ENCODE measurements around the gene LYPD6B. TPM values are rescaled to one million over a fixed set of nuclear protein-coding genes. Genes with fewer than 3 reads are reported as not detected.

LYPD6B gene
- total and polyA plus RNA-seq, 2 experiments from 2014 or later: 1.7 to 3.6 TPM

DNA sequence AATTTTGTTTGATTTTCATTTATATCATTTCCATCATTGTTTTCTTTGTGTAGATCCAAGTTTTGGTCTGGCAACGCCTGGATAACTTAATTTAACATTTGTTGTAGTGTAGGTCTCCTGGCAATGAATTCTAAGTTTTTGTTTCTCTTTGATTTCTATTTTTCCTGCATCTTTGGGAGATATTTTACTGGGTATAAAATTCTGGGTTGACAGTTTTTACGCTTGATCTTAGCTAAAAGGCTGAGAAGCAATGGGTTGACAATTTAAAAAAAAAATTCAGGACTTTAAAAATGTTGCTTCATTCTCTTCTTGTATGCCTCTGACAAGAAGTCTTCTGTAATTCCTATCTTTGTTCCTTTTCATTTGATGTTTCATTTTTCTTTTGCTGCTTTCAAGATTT, 8.6 kb downstream of the LYPD6B start:
- no peak overlapping the region for H3K4me3 ChIP-seq
- no peaks in the 10 kb centered on the region for H3K27me3 ChIP-seq (ENCODE audit: insufficient read depth)
- ATAC-seq: no peak
- Mint-ChIP-seq H3K36me3 (ENCODE audit: low read depth) (no peaks in the 10 kb centered on the region; the same call in 2 of the 3 replicates), H3K27me3 (ENCODE audit: insufficient read depth, low read depth, poor library complexity) (peaks cover 2% of the 10 kb centered on the region), H3K27ac (no peak overlapping the region), H3K4me1 (no peaks in the 10 kb centered on the region), H3K9me3 (peaks cover 10% of the 10 kb centered on the region; the same call in 2 of the 3 replicates), H3K4me3 (no peak overlapping the region)
- H3K79me2 ChIP-seq (replicated peaks; ENCODE audit: insufficient read depth): no peaks in the 10 kb centered on the region
- 0 out of 2 replicates have a peak, but pooled peaks cover 4% of the 10 kb centered on the region for H3K36me3 ChIP-seq (ENCODE audit: insufficient read depth)
- no peak overlapping the region for H3K4me2 ChIP-seq
- DNase-seq (ENCODE audit: low spot score): no peak
- no peaks in the 10 kb centered on the region for H3F3A ChIP-seq (replicated peaks; ENCODE audit: low read depth)
- no peak overlapping the region for H3K27ac ChIP-seq (ENCODE audit: low read depth)
- H4K20me1 ChIP-seq (replicated peaks; ENCODE audit: insufficient read depth): no peaks in the 10 kb centered on the region
- H3K9me2 ChIP-seq (ENCODE audit: insufficient read depth): no peaks in the 10 kb centered on the region
- no peaks in the 10 kb centered on the region for H3K4me1 ChIP-seq (ENCODE audit: insufficient read depth)
- TF ChIP-seq ZNF331 (CRISPR knock-in tag; IDR thresholded peaks at IDR 0.05; ENCODE audit: low read depth): no peak
- TF ChIP-seq, protein P1, sequence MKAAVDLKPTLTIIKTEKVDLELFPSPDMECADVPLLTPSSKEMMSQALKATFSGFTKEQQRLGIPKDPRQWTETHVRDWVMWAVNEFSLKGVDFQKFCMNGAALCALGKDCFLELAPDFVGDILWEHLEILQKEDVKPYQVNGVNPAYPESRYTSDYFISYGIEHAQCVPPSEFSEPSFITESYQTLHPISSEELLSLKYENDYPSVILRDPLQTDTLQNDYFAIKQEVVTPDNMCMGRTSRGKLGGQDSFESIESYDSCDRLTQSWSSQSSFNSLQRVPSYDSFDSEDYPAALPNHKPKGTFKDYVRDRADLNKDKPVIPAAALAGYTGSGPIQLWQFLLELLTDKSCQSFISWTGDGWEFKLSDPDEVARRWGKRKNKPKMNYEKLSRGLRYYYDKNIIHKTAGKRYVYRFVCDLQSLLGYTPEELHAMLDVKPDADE (IDR thresholded peaks at IDR 0.05): no peak
- TF ChIP-seq EZH2 (IDR thresholded peaks at IDR 0.05; ENCODE audit: low read depth, unreplicated experiment): no peak
- TF ChIP-seq POLR2AphosphoS5 (IDR thresholded peaks at IDR 0.05; ENCODE audit: low read depth): no peak
- TF ChIP-seq JUNB (IDR thresholded peaks at IDR 0.05; ENCODE audit: unreplicated experiment): no peak
- no peak for TF ChIP-seq CREB1 (CRISPR knock-in tag; IDR thresholded peaks at IDR 0.05; ENCODE audit: low read depth)
- TF ChIP-seq, protein P2, sequence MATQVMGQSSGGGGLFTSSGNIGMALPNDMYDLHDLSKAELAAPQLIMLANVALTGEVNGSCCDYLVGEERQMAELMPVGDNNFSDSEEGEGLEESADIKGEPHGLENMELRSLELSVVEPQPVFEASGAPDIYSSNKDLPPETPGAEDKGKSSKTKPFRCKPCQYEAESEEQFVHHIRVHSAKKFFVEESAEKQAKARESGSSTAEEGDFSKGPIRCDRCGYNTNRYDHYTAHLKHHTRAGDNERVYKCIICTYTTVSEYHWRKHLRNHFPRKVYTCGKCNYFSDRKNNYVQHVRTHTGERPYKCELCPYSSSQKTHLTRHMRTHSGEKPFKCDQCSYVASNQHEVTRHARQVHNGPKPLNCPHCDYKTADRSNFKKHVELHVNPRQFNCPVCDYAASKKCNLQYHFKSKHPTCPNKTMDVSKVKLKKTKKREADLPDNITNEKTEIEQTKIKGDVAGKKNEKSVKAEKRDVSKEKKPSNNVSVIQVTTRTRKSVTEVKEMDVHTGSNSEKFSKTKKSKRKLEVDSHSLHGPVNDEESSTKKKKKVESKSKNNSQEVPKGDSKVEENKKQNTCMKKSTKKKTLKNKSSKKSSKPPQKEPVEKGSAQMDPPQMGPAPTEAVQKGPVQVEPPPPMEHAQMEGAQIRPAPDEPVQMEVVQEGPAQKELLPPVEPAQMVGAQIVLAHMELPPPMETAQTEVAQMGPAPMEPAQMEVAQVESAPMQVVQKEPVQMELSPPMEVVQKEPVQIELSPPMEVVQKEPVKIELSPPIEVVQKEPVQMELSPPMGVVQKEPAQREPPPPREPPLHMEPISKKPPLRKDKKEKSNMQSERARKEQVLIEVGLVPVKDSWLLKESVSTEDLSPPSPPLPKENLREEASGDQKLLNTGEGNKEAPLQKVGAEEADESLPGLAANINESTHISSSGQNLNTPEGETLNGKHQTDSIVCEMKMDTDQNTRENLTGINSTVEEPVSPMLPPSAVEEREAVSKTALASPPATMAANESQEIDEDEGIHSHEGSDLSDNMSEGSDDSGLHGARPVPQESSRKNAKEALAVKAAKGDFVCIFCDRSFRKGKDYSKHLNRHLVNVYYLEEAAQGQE (IDR thresholded peaks at IDR 0.05; ENCODE audit: unreplicated experiment): no peak
- no peak for TF ChIP-seq EZH2phosphoT487 (IDR thresholded peaks at IDR 0.05; ENCODE audit: unreplicated experiment)
- TF ChIP-seq NANOG (IDR thresholded peaks at IDR 0.05; ENCODE audit: borderline replicate concordance): no peak
- no peak for TF ChIP-seq ZNF114 (CRISPR knock-in tag; IDR thresholded peaks at IDR 0.05)
- TF ChIP-seq, protein P3, sequence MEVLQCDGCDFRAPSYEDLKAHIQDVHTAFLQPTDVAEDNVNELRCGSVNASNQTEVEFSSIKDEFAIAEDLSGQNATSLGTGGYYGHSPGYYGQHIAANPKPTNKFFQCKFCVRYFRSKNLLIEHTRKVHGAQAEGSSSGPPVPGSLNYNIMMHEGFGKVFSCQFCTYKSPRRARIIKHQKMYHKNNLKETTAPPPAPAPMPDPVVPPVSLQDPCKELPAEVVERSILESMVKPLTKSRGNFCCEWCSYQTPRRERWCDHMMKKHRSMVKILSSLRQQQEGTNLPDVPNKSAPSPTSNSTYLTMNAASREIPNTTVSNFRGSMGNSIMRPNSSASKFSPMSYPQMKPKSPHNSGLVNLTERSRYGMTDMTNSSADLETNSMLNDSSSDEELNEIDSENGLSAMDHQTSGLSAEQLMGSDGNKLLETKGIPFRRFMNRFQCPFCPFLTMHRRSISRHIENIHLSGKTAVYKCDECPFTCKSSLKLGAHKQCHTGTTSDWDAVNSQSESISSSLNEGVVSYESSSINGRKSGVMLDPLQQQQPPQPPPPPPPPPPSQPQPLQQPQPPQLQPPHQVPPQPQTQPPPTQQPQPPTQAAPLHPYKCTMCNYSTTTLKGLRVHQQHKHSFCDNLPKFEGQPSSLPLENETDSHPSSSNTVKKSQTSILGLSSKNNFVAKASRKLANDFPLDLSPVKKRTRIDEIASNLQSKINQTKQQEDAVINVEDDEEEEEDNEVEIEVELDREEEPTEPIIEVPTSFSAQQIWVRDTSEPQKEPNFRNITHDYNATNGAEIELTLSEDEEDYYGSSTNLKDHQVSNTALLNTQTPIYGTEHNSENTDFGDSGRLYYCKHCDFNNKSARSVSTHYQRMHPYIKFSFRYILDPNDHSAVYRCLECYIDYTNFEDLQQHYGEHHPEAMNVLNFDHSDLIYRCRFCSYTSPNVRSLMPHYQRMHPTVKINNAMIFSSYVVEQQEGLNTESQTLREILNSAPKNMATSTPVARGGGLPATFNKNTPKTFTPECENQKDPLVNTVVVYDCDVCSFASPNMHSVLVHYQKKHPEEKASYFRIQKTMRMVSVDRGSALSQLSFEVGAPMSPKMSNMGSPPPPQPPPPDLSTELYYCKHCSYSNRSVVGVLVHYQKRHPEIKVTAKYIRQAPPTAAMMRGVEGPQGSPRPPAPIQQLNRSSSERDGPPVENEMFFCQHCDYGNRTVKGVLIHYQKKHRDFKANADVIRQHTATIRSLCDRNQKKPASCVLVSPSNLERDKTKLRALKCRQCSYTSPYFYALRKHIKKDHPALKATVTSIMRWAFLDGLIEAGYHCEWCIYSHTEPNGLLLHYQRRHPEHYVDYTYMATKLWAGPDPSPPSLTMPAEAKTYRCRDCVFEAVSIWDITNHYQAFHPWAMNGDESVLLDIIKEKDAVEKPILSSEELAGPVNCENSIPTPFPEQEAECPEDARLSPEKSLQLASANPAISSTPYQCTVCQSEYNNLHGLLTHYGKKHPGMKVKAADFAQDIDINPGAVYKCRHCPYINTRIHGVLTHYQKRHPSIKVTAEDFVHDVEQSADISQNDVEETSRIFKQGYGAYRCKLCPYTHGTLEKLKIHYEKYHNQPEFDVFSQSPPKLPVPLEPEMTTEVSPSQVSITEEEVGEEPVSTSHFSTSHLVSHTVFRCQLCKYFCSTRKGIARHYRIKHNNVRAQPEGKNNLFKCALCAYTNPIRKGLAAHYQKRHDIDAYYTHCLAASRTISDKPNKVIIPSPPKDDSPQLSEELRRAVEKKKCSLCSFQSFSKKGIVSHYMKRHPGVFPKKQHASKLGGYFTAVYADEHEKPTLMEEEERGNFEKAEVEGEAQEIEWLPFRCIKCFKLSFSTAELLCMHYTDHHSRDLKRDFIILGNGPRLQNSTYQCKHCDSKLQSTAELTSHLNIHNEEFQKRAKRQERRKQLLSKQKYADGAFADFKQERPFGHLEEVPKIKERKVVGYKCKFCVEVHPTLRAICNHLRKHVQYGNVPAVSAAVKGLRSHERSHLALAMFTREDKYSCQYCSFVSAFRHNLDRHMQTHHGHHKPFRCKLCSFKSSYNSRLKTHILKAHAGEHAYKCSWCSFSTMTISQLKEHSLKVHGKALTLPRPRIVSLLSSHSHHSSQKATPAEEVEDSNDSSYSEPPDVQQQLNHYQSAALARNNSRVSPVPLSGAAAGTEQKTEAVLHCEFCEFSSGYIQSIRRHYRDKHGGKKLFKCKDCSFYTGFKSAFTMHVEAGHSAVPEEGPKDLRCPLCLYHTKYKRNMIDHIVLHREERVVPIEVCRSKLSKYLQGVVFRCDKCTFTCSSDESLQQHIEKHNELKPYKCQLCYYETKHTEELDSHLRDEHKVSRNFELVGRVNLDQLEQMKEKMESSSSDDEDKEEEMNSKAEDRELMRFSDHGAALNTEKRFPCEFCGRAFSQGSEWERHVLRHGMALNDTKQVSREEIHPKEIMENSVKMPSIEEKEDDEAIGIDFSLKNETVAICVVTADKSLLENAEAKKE (CRISPR knock-in tag; IDR thresholded peaks at IDR 0.05): no peak
- TF ChIP-seq STAT1 (IDR thresholded peaks at IDR 0.05; ENCODE audit: unreplicated experiment): no peak
- TF ChIP-seq, protein P4, sequence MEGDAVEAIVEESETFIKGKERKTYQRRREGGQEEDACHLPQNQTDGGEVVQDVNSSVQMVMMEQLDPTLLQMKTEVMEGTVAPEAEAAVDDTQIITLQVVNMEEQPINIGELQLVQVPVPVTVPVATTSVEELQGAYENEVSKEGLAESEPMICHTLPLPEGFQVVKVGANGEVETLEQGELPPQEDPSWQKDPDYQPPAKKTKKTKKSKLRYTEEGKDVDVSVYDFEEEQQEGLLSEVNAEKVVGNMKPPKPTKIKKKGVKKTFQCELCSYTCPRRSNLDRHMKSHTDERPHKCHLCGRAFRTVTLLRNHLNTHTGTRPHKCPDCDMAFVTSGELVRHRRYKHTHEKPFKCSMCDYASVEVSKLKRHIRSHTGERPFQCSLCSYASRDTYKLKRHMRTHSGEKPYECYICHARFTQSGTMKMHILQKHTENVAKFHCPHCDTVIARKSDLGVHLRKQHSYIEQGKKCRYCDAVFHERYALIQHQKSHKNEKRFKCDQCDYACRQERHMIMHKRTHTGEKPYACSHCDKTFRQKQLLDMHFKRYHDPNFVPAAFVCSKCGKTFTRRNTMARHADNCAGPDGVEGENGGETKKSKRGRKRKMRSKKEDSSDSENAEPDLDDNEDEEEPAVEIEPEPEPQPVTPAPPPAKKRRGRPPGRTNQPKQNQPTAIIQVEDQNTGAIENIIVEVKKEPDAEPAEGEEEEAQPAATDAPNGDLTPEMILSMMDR (conservative IDR thresholded peaks at IDR 0.05; ENCODE audit: low read depth in 2 of 2): no peak
- no peak overlapping the region for H2AFZ ChIP-seq
